Skeletal muscle satellite cell (primary cell): ENCODE measurements around the gene TTYH2.

Experiments used
- H3K27me3 ChIP-seq: 2 replicates; pipeline ENCODE4 v1.7.0; 2013; ENCODE audit warnings: low read length; ENCODE audit not compliant: control insufficient read depth, insufficient read depth
- H3K36me3 ChIP-seq: 2 replicates; pipeline ENCODE4 v1.7.0; 2013; ENCODE audit warnings: mild to moderate bottlenecking, control low read depth, low read length; ENCODE audit not compliant: insufficient read depth
- H3K4me1 ChIP-seq: 2 replicates; pipeline ENCODE4 v1.7.0; 2013; ENCODE audit warnings: low read length; ENCODE audit not compliant: control insufficient read depth, insufficient read depth
- H3K4me2 ChIP-seq: 2 replicates; pipeline ENCODE4 v1.7.0; 2013; ENCODE audit warnings: mild to moderate bottlenecking, low read length
- H3K4me3 ChIP-seq: 2 replicates; pipeline ENCODE4 v1.7.0; 2013; ENCODE audit warnings: low read length
- H3K9ac ChIP-seq: 2 replicates; pipeline ENCODE4 v1.7.0; 2013; ENCODE audit warnings: mild to moderate bottlenecking, low read depth, low read length, moderate library complexity
- H3K9me3 ChIP-seq: replicated peaks from 2 replicates; pipeline ENCODE4 v1.7.0; 2013; ENCODE audit warnings: mild to moderate bottlenecking, control low read depth, low read length

Gene TTYH2

DNA sequence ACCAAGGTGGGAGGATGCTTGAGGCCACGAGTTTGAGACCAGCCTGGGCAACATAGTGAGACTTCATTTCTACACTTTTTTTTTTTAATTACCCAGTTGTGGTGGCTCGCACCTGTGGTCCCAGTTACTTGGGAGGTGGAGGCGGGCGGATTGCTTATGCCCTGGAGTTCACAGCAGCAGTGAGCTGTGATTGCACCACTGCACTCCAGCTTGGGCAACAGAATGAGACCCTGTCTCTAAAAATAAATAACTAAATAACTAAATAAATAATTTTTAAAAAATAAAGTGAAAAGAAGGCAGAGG is 70.0 kb downstream of the TTYH2 start:
- Histone ChIP-seq H3K4me1 (no peaks in the 10 kb centered on the region), H3K4me3 (no peak overlapping the region), H3K4me2 (no peak overlapping the region), H3K27me3 (no peaks in the 10 kb centered on the region), H3K9me3 (no peaks in the 10 kb centered on the region), H3K36me3 (no peaks in the 10 kb centered on the region), H3K9ac (no peak overlapping the region)

DNA sequence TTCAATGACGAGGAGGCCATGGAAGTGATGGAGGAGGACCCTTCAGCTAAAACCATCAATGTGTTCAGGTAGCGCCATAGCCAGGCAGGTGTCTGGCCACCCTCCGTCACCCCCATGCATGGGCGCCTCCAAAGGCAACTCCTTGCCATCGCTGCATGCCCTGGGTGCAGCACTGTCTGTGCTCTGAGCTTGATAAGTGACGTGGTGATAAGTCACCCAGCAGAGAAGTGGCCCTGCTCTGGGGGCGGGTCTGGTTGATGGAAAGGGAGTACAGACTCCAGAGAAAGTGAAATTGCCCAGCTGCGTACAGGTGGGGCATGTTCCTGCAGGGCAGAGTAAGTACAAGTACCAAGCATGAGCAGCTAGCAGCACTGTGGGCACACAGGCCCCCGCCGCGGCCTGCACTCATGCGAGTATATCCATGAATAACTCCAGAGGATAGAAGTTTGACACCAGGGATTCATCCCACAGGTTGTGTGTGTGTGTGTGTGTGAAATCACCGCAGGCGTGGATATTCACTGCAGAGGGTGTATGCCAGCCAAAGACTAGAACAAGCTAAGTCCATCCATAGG is 73.7 kb downstream of the TTYH2 start:
- Histone ChIP-seq H3K4me1 (no peaks in the 10 kb centered on the region), H3K9me3 (no peaks in the 10 kb centered on the region), H3K36me3 (no peaks in the 10 kb centered on the region), H3K27me3 (no peaks in the 10 kb centered on the region), H3K4me2 (no peak overlapping the region), H3K9ac (no peak overlapping the region), H3K4me3 (no peak overlapping the region)

DNA sequence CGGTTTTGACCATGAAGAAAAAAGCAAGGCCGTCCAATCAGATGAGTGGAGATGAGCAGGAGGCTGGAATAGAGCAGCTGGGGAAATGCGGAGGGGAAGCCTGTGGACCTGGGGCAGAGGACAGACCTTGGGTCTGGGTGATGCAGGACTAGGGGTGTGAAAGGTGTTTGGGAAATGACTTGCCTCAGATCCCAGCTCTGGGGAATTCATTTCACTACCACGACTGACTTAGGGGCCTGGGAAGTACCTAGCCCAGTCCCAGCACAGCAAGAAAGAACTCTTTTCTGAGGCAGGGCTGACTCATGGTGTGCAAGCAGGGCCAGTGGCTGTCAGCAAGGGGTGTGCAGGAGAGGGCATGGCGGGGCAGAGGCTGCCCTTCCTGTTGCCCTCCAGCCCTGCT is 75.4 kb downstream of the TTYH2 start:
- H3K9ac ChIP-seq: no peak overlapping the region
- no peaks in the 10 kb centered on the region for H3K9me3 ChIP-seq
- H3K36me3 ChIP-seq: no peaks in the 10 kb centered on the region
- H3K27me3 ChIP-seq: no peaks in the 10 kb centered on the region
- H3K4me2 ChIP-seq: no peak overlapping the region
- H3K4me1 ChIP-seq: no peaks in the 10 kb centered on the region
- no peak overlapping the region for H3K4me3 ChIP-seq

DNA sequence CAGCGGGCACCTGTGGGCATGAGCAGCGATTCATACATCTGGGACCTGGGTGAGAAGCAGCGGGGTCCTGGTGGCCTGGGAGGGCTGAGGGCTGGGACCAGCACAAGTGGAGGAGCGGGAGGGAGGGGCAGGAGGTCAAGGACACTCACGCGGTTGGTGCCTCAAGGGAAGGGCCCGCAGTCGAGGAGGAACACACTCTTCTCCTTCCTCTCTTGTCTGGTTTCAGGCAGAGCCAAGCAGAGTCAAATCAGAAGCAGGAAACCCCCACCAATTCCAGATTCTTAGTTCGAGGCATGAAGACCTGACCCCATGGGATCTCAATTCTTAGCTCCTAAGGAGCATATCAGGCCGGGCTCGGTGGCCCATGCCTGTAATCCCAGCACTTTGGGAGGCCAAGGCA is 76.3 kb downstream of the TTYH2 start:
- Histone ChIP-seq H3K27me3 (no peaks in the 10 kb centered on the region), H3K9ac (no peak overlapping the region), H3K4me3 (no peak overlapping the region), H3K36me3 (no peaks in the 10 kb centered on the region), H3K4me1 (no peaks in the 10 kb centered on the region), H3K9me3 (no peaks in the 10 kb centered on the region), H3K4me2 (no peak overlapping the region)

DNA sequence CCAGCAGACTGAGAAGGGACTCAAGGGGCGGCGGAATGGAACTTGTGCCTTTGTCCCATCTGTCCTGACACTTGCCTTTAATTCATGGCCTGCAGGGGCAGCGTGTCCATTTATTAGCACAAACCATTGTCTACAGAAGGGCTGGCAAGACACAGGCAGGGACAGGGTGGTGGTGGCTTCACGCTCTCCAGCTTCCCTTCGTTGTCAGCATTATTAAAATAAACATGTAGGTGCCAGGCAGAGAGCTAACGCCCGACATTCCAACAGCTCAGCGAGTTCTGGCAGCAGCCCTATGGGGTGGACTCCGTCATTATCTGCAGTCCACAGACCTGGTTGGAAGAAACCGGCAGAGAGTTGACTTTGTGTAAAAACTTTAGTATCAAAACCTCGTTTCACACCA is 77.0 kb downstream of the TTYH2 start:
- H3K4me3 ChIP-seq: no peak overlapping the region
- no peaks in the 10 kb centered on the region for H3K4me1 ChIP-seq
- no peaks in the 10 kb centered on the region for H3K36me3 ChIP-seq
- no peak overlapping the region for H3K9ac ChIP-seq
- H3K9me3 ChIP-seq: no peaks in the 10 kb centered on the region
- no peaks in the 10 kb centered on the region for H3K27me3 ChIP-seq
- no peak overlapping the region for H3K4me2 ChIP-seq

DNA sequence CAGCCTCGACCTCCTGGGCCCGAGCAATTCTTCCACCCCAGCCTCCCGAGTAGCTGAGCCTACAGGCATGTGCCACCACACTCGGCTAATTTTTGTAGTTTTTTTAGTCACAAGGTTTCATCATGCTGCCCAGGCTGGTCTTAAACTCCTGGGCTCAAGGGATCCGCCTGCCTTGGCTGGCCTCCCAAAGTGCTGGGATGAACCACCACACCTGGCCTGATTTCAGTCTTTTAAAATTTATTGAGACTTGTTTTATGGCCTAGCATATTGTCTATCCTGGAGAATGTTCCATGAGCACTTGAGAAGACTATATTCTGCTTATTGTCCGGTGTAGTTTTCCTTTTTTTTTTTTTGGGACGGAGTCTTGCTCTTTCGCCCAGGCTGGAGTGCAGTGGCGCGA is 79.1 kb downstream of the TTYH2 start:
- no peaks in the 10 kb centered on the region for H3K27me3 ChIP-seq
- H3K4me2 ChIP-seq: no peak overlapping the region
- H3K9me3 ChIP-seq: no peaks in the 10 kb centered on the region
- no peaks in the 10 kb centered on the region for H3K4me1 ChIP-seq
- no peak overlapping the region for H3K4me3 ChIP-seq
- no peak overlapping the region for H3K9ac ChIP-seq
- no peaks in the 10 kb centered on the region for H3K36me3 ChIP-seq

DNA sequence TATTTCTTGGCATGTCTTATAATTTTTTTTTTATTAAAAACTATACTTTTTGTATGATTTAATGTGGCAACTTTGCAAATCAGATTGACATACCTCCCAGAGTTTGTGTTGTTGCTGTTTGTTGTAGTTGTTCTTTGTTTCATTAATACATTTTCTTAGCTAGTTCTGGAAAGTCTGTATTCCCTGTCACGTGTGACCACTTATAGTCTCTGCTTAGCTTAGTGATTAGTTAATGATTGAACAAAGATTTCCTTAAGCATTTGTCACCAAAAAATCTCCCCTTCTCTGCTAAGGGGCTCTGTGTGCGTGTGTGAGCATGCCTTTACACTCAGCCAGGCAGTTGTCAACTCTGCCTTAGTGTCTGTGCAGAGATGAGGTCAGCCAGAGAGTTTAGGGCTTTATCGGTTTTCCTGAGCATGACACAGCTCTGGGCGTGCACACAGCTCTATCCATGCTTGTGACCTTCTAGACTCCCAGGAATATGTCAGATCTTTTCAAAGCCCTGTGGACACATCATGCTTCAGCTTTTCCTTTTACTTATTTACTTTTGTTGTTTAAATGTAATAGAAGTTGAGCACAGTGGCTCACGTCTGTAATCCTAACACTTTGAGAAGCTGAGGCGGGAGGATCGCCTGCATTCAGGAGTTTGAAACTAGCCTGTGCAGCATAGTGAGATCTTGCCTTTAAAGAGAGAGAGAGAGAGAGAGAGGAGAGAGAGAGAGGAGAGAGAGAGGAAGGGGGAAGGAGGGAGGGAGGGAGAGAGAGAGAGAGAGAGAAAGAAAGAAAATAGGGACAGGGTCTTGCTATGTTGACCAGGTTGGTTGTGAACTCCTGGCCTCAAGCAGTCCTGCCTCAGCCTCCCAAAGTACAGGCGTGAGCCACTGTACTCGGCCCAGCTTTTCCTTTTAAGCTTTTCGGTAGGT is 82.5 kb downstream of the TTYH2 start:
- Histone ChIP-seq H3K36me3 (no peaks in the 10 kb centered on the region), H3K4me1 (no peaks in the 10 kb centered on the region), H3K4me3 (no peak overlapping the region), H3K9me3 (no peaks in the 10 kb centered on the region), H3K27me3 (no peaks in the 10 kb centered on the region), H3K9ac (no peak overlapping the region), H3K4me2 (no peak overlapping the region)

DNA sequence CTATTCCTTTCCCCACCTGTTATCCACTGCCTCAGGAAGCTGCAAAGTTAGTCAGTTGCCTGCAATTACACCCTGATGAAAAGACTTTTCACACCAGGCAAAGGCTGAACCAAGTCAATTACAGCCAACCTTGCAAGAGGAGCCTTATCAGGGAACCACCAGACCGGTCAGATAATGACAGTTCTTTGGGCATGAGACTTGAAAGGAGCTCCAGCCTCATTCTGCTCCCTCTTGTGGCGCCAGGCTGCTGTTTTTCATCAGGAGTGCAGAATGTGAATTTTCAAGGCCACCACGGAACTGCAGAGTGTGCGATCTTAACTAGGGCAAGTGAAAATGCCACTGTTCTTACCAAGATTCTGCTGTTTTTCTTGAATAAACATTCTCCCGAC is 83.2 kb downstream of the TTYH2 start:
- Histone ChIP-seq H3K4me1 (no peaks in the 10 kb centered on the region), H3K4me3 (no peak overlapping the region), H3K9ac (no peak overlapping the region), H3K27me3 (no peaks in the 10 kb centered on the region), H3K4me2 (no peak overlapping the region), H3K9me3 (no peaks in the 10 kb centered on the region), H3K36me3 (no peaks in the 10 kb centered on the region)

DNA sequence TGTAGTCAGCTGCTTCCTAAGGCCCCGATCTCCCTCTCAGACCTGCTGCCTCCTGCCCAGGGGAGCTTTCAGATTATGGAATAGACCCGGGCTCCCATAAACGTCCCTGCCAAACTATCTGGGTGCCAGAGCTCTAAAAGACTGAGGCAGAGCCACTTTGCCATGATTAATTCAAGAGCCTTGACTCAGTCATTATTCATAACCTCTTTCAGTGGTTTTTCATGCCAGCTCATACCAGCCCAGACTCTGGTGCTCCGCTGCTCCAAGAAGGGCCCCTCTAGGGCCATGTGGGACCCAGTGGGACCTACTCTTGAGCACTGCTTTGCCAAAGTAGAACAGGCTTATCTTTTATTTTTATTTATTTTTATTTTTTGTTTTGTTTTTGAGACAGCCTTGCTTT is 84.6 kb downstream of the TTYH2 start:
- Histone ChIP-seq H3K27me3 (no peaks in the 10 kb centered on the region), H3K4me1 (no peaks in the 10 kb centered on the region), H3K36me3 (no peaks in the 10 kb centered on the region), H3K9me3 (no peaks in the 10 kb centered on the region), H3K9ac (no peak overlapping the region), H3K4me3 (no peak overlapping the region), H3K4me2 (no peak overlapping the region)

DNA sequence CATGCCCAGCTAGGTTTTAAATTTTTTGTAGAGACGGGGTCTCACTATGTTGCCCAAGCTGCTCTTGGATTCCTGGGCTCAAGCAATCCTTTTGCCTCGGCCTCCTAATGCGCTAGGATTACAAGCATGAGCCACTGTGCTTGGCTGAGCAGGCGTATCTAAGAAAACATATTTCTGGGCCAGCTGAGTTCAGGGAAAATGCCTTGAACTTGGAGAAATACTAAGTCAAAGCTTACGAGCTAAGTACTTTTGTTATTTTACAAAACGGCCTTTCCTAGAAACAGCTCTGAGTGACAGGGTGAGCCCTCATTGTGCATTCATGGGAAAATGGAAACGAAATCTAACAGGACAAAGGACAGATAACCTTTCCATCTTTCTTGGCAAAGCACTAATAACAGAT is 85.4 kb downstream of the TTYH2 start:
- no peaks in the 10 kb centered on the region for H3K9me3 ChIP-seq
- no peak overlapping the region for H3K4me2 ChIP-seq
- H3K36me3 ChIP-seq: no peaks in the 10 kb centered on the region
- no peaks in the 10 kb centered on the region for H3K27me3 ChIP-seq
- H3K4me3 ChIP-seq: no peak overlapping the region
- H3K9ac ChIP-seq: no peak overlapping the region
- H3K4me1 ChIP-seq: no peaks in the 10 kb centered on the region

DNA sequence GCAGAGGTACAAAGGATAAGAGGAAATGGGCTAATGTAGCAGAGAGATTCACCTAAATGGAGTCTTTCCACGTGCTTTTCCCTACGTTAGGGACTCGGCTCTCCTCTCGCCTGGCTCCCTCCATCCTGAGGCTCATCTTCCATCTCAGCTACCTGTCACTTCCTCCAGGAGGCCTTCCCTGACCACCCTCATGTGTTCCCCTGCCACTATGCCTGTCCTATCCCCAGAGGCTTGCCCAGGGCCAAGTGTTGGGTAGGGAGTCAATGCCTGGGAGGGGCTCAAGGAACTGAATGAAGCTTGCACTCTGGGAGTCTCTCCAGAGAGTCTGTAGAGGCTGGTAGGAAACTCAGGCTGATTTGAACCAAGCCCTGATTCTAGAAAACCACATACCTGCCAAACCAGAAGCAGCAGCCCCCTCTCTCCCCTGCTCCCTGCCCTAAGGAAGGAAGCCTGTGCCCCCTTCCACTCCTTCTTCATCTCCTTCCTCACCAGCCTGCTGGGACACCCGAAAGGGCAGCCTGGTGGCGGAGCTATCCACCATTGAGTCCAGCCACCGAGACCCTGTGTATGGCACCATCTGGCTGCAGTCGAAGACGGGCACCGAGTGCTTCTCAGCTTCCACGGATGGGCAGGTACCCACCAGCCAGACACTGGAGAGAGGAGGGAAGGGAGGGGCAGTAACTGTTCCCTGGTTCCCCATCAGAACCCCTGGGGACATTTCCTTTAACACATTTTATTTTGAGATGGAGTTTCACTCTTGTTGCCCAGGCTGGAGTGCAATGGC is 86.0 kb downstream of the TTYH2 start:
- Histone ChIP-seq H3K4me1 (no peaks in the 10 kb centered on the region), H3K9me3 (no peaks in the 10 kb centered on the region), H3K4me2 (no peak overlapping the region)

More for the DNA sequence above, 86.0 kb downstream of the TTYH2 start:
- H3K4me3 ChIP-seq: no peak overlapping the region
- H3K9ac ChIP-seq: no peak overlapping the region
- no peaks in the 10 kb centered on the region for H3K27me3 ChIP-seq
- H3K36me3 ChIP-seq: no peaks in the 10 kb centered on the region
